H9 (cell line): ENCODE results near the gene C3orf70. TPM values are rescaled to one million over a fixed set of nuclear protein-coding genes. Genes with fewer than 3 reads are reported as not detected.
"Not testable (repeated sequence)": the region's sequence is repeated elsewhere in the genome, so short reads cannot be mapped to it uniquely, and the experiment has no call there.

Experiments
- DNase-seq: peaks from one replicate; pipeline ENCODE4 v3.0.0-alpha.2; 2017
- H2AFZ ChIP-seq: one replicate; pipeline ENCODE4 v1.6.1; 2013; ENCODE audit warnings: mild to moderate bottlenecking, low read length, control low read depth, moderate library complexity
- H2AK5ac ChIP-seq: 2 replicates; pipeline ENCODE4 v1.6.1; 2013; ENCODE audit warnings: low read length, control low read depth, mixed read lengths; ENCODE audit not compliant: insufficient read length
- H2BK120ac ChIP-seq: one replicate; pipeline ENCODE4 v1.6.1; 2013; ENCODE audit warnings: low read depth, mild to moderate bottlenecking, low read length, control low read depth, inconsistent platforms; ENCODE audit not compliant: poor library complexity, severe bottlenecking
- H2BK12ac ChIP-seq: 2 replicates; pipeline ENCODE4 v1.6.1; 2013; ENCODE audit warnings: low read length, control low read depth, mixed read lengths, low read depth; ENCODE audit not compliant: insufficient read length
- H2BK15ac ChIP-seq: 2 replicates; pipeline ENCODE4 v1.6.1; 2013; ENCODE audit warnings: low read depth, low read length, control low read depth
- H2BK20ac ChIP-seq: one replicate; pipeline ENCODE4 v1.6.1; 2013; ENCODE audit warnings: low read depth, mild to moderate bottlenecking, low read length, control low read depth, inconsistent platforms; ENCODE audit not compliant: poor library complexity, severe bottlenecking
- H2BK5ac ChIP-seq: 2 replicates; pipeline ENCODE4 v1.6.1; 2013; ENCODE audit warnings: low read length, control low read depth, mixed read lengths; ENCODE audit not compliant: insufficient read length
- H3K14ac ChIP-seq: 2 replicates; pipeline ENCODE4 v1.6.1; 2013; ENCODE audit warnings: low read length, control low read depth; ENCODE audit not compliant: insufficient read depth
- H3K18ac ChIP-seq: 2 replicates; pipeline ENCODE4 v1.6.1; 2013; ENCODE audit warnings: low read depth, mild to moderate bottlenecking, mixed read lengths, low read length, control low read depth; ENCODE audit not compliant: insufficient read length
- H3K23ac ChIP-seq: 2 replicates; pipeline ENCODE4 v1.6.1; 2013; ENCODE audit warnings: low read length, control low read depth, mixed read lengths, low read depth; ENCODE audit not compliant: insufficient read length
- H3K23me2 ChIP-seq: 2 replicates; pipeline ENCODE4 v1.6.1; 2013; ENCODE audit warnings: low read depth, mild to moderate bottlenecking, mixed read lengths, low read length, control low read depth; ENCODE audit not compliant: insufficient read length, poor library complexity, severe bottlenecking
- H3K27ac ChIP-seq: 2 replicates; pipeline ENCODE4 v1.5.1; 2013; ENCODE audit warnings: low read length, control low read depth, mixed read lengths, low read depth; ENCODE audit not compliant: insufficient read length
- H3K27me3 ChIP-seq: 2 replicates; pipeline ENCODE4 v1.6.1; 2013; ENCODE audit warnings: low read length, control low read depth, inconsistent platforms; ENCODE audit not compliant: insufficient read depth
- H3K4ac ChIP-seq: 2 replicates; pipeline ENCODE4 v1.6.1; 2013; ENCODE audit warnings: low read depth, mild to moderate bottlenecking, control low read depth, inconsistent platforms, low read length, moderate library complexity
- H3K4me1 ChIP-seq: 2 replicates; pipeline ENCODE4 v1.6.1; 2013; ENCODE audit warnings: low read length, control low read depth, inconsistent platforms; ENCODE audit not compliant: insufficient read depth
- H3K4me2 ChIP-seq: 2 replicates; pipeline ENCODE4 v1.6.1; 2013; ENCODE audit warnings: low read length, control low read depth, mixed read lengths; ENCODE audit not compliant: insufficient read length, insufficient read depth
- H3K56ac ChIP-seq: 2 replicates; pipeline ENCODE4 v1.6.1; 2013; ENCODE audit warnings: low read depth, mild to moderate bottlenecking, mixed read lengths, low read length, control low read depth; ENCODE audit not compliant: insufficient read length
- H3K79me1 ChIP-seq: 2 replicates; pipeline ENCODE4 v1.6.1; 2013; ENCODE audit warnings: low read depth, mild to moderate bottlenecking, moderate library complexity, low read length, control low read depth, inconsistent platforms; ENCODE audit not compliant: insufficient read depth, poor library complexity, severe bottlenecking
- H3K79me2 ChIP-seq: 2 replicates; pipeline ENCODE4 v1.6.1; 2013; ENCODE audit warnings: low read length, control low read depth, inconsistent platforms; ENCODE audit not compliant: insufficient read depth
- H3K9ac ChIP-seq: 2 replicates; pipeline ENCODE4 v1.6.1; 2013; ENCODE audit warnings: low read length, control low read depth, mixed read lengths; ENCODE audit not compliant: insufficient read length; ENCODE audit errors: extremely low read depth
- H3K9me3 ChIP-seq: one replicate; pipeline ENCODE4 v1.6.1; 2013; ENCODE audit warnings: low read depth, low read length, inconsistent platforms; ENCODE audit not compliant: control insufficient read depth
- H3T11ph ChIP-seq: one replicate; pipeline ENCODE4 v1.6.1; 2013; ENCODE audit warnings: mild to moderate bottlenecking, low read length, control low read depth, inconsistent platforms
- H4K20me1 ChIP-seq: one replicate; pipeline ENCODE4 v1.6.1; 2013; ENCODE audit not compliant: control insufficient read depth, insufficient read length, insufficient read depth
- H4K5ac ChIP-seq: 2 replicates; pipeline ENCODE4 v1.6.1; 2013; ENCODE audit warnings: low read depth, mild to moderate bottlenecking, mixed read lengths, low read length, control low read depth; ENCODE audit not compliant: insufficient read length
- H4K8ac ChIP-seq: replicated peaks from 2 replicates; pipeline ENCODE4 v1.6.1; 2013; ENCODE audit warnings: low read length, control low read depth, mixed read lengths, low read depth; ENCODE audit not compliant: insufficient read length
- H4K91ac ChIP-seq: 2 replicates; pipeline ENCODE4 v1.6.1; 2013; ENCODE audit warnings: low read depth, mild to moderate bottlenecking, moderate library complexity, mixed read lengths, low read length, control low read depth; ENCODE audit not compliant: insufficient read length
- H3K27ac Mint-ChIP-seq, 3 experiments: 2 replicates in 2 of 3; 3 replicates in 1 of 3; pipeline ENCODE4 v1.8.0; 2020 to 2021; ENCODE audit warnings: mixed read lengths in 3 of 3, mild to moderate bottlenecking in 1 of 3, moderate library complexity in 1 of 3
- H3K27me3 Mint-ChIP-seq: 2 replicates; pipeline ENCODE4 v1.8.0; 2021; ENCODE audit warnings: low read depth, mild to moderate bottlenecking, moderate library complexity, mixed read lengths
- H3K36me3 Mint-ChIP-seq, 3 experiments: 2 replicates in 2 of 3; 3 replicates in 1 of 3; pipeline ENCODE4 v1.8.0; 2020 to 2021; ENCODE audit warnings: low read depth in 3 of 3, mixed read lengths in 3 of 3; ENCODE audit not compliant: insufficient read depth in 1 of 3
- H3K4me1 Mint-ChIP-seq, 2 experiments: 2 replicates each; pipeline ENCODE4 v1.8.0; 2020; ENCODE audit warnings: mixed read lengths in 2 of 2
- H3K4me3 Mint-ChIP-seq, 2 experiments: 2 replicates in 1 of 2; 3 replicates in 1 of 2; pipeline ENCODE4 v1.8.0; 2020 to 2021; ENCODE audit warnings: mild to moderate bottlenecking in 2 of 2, mixed read lengths in 2 of 2, moderate library complexity in 1 of 2
- H3K9me3 Mint-ChIP-seq, 2 experiments: 2 replicates in 1 of 2; 3 replicates in 1 of 2; pipeline ENCODE4 v1.8.0; 2020; ENCODE audit warnings: mild to moderate bottlenecking in 2 of 2, mixed read lengths in 2 of 2, moderate library complexity in 1 of 2
- WGBS: extraction: QIAGEN DNeasy Blood & Tissue Kit; methylation state at CpG from one replicate; pipeline ENCODE4 v1.1.7; 2013; ENCODE audit warnings: missing lambda C conversion rate, low lambda C conversion rate, mixed read lengths; ENCODE audit not compliant: insufficient read length; ENCODE audit errors: extremely low coverage; 5-methylcytosine and 5-hydroxymethylcytosine counted together
- total RNA-seq: library from RNA; stranded (reverse); gene quantifications from 2 replicates; pipeline ENCODE4 v1.2.1, GENCODE V29; 2021

C3orf70 gene
- total RNA-seq, 1 experiment from 2014 or later = 0.52 TPM

DNA sequence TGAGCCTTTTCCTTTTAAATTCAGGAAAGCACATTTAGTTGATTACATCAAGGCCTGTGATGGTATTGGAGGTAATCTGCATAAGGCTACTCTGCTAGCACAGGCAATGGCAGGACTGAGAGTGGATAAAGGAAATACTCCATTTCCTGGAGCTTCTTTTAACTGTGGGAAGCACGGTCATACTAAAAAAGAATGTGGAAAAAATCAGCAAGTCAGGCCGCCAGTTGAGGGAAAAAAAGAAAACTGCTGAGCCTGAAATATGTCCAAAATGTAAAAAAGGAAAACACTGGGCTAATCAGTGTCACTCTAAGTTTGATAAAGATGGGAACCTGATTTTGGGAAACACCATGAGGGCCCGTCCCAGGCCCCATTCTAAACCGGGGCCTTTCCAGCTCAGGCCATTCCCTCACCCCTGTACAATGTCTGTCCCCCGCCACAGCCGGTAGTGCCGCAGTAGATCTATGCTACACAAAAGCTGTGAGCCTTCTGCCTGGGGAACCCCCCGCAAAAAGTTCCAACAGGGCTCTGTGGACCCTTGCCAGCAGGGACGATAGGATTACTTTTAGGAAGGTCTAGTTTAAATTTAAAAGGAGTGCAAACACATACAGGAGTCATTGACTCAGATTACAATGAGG lies 46.5 kb downstream of the C3orf70 start:
- not testable (repeated sequence) for H3K56ac ChIP-seq, H3K18ac ChIP-seq, H3K27me3 ChIP-seq, H3K79me2 ChIP-seq, H2AFZ ChIP-seq, H3K4me1 Mint-ChIP-seq, H3K79me1 ChIP-seq, H3K4me1 ChIP-seq, H2BK120ac ChIP-seq, H3K9ac ChIP-seq, H3K4ac ChIP-seq, H4K91ac ChIP-seq, H2BK5ac ChIP-seq, H3K23me2 ChIP-seq, H3T11ph ChIP-seq, H4K5ac ChIP-seq, H4K20me1 ChIP-seq, H2BK15ac ChIP-seq, DNase-seq, H3K27me3 Mint-ChIP-seq, H3K4me3 Mint-ChIP-seq, H3K27ac ChIP-seq, H4K8ac ChIP-seq, H3K27ac Mint-ChIP-seq, H2BK12ac ChIP-seq, H2AK5ac ChIP-seq, H2BK20ac ChIP-seq, H3K4me2 ChIP-seq, H3K14ac ChIP-seq, H3K9me3 ChIP-seq, H3K23ac ChIP-seq
- peaks cover 18 to 46% (median 30%) of the 10 kb centered on the region in 3 experiments for H3K36me3 Mint-ChIP-seq
- H3K9me3 Mint-ChIP-seq = peaks cover 59% of the 10 kb centered on the region in 2 experiments
- no CpG with 5 or more reads among the region's 9 CpGs for WGBS
